NB4 (cell line): ENCODE measurements around the gene TCF7L2.

Experiments
- DNase-seq: peaks from one replicate; pipeline ENCODE4 v3.0.0; 2010; ENCODE audit warnings: low read depth
- H3K4me3 ChIP-seq: one replicate; pipeline ENCODE4 v1.5.1; 2011; ENCODE audit warnings: mild to moderate bottlenecking, low read depth, low read length, moderate library complexity
- MYC ChIP-seq: IDR thresholded peaks from 2 replicates; pipeline ENCODE4 v1.6.1; 2011; ENCODE audit warnings: low read depth, low read length
- POLR2A ChIP-seq: IDR thresholded peaks from 2 replicates; pipeline ENCODE4 v1.6.1; 2011; ENCODE audit warnings: mild to moderate bottlenecking; ENCODE audit not compliant: insufficient read length; ENCODE audit errors: extremely low read depth
- TF ChIP-seq, protein P1 (sequence below): IDR thresholded peaks from 2 replicates; pipeline ENCODE4 v1.6.1; 2011; ENCODE audit warnings: low read depth, low read length
- TF ChIP-seq, protein P2 (sequence below): IDR thresholded peaks from one replicate; pipeline ENCODE4 v1.5.1; 2012; ENCODE audit warnings: low read depth, low read length

The TCF7L2 gene

DNA sequence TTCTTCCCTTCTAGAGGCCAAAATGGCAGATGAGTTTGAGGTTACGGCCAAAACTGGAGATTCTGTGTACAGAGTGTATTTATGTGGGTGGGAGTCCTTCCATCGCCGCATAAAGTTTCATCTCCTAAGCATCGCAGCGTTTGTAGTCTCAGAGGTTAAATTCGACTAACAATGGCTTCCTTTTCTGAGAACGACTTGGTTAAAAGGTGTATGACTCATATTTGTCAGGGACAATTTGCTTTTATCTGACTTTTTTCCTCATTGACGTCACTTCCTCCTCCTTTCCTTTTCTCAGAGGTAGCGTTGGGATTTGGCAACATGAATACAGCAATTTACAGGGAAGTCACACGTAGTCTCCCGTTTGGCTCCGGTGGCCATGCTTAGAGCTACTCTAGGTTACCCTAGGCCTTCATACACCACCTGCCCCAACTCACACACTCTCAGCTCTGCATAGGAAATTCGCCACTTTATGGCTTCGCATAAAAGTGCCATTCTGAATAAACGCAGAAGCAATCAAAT, 37.6 kb upstream of the TCF7L2 start:
- no peak overlapping the region for H3K4me3 ChIP-seq
- DNase-seq, result no peak
- TF ChIP-seq, protein P1, sequence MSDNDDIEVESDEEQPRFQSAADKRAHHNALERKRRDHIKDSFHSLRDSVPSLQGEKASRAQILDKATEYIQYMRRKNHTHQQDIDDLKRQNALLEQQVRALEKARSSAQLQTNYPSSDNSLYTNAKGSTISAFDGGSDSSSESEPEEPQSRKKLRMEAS, result no peak
- TF ChIP-seq POLR2A (no peak), MYC (no peak)
- TF ChIP-seq, protein P2, sequence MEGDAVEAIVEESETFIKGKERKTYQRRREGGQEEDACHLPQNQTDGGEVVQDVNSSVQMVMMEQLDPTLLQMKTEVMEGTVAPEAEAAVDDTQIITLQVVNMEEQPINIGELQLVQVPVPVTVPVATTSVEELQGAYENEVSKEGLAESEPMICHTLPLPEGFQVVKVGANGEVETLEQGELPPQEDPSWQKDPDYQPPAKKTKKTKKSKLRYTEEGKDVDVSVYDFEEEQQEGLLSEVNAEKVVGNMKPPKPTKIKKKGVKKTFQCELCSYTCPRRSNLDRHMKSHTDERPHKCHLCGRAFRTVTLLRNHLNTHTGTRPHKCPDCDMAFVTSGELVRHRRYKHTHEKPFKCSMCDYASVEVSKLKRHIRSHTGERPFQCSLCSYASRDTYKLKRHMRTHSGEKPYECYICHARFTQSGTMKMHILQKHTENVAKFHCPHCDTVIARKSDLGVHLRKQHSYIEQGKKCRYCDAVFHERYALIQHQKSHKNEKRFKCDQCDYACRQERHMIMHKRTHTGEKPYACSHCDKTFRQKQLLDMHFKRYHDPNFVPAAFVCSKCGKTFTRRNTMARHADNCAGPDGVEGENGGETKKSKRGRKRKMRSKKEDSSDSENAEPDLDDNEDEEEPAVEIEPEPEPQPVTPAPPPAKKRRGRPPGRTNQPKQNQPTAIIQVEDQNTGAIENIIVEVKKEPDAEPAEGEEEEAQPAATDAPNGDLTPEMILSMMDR, result no peak

DNA sequence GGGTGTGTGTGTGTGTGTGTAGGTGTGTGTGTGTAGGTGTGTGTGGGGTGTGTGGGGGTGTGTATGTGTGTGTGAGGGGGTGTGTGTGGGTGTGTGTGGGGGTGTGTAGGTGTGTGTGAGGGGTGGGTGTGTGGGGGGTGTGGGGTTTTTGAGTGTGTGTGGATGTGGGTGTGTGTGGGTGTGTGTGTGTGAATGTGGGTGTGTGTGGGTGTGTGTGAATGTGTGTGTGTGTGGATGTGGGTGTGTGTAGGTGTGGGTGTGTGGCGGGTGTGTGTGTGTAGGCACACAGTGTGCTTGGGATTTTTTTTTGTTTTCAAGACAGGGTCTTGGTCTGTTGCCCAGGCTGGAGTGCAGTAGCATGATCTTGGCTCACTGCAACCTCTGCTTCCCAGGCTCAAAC, 36.8 kb upstream of the TCF7L2 start:
- no peak overlapping the region for H3K4me3 ChIP-seq

DNA sequence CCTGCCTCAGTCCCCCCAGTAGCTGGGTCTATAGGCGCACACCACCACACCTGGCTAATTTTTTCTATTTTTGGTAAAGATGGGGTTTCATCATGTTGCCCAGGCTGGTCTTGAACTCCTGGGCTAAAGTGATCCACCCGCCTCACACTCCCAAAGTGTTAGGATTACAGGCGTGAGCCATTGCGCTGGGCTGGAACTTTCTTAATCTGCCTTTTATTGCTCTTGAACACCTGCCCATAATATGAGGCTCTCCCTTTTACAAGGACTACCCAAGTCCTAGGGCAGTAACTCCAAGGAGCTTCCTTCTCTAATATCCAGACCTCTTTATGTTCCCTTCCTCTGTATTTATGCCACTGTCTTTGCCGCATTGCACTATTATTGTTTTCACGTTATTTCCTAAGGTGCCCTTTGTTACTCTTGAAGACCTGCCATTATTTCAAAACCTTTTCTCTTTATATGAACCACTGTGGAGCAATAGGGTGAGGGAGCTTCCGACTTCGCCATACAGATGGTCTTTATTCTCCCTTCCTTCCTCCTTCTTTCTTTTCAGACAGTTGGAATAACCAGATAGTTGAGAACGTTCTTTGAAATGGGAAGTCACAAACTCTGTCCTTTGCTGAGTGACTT, 36.3 kb upstream of the TCF7L2 start:
- TF ChIP-seq, protein P2, result no peak
- TF ChIP-seq POLR2A, result no peak
- TF ChIP-seq MYC, result no peak
- TF ChIP-seq, protein P1, result no peak
- no peak overlapping the region for H3K4me3 ChIP-seq
- no peak for DNase-seq

More for the DNA sequence above, 36.8 kb upstream of the TCF7L2 start:
- TF ChIP-seq POLR2A (no peak), MYC (no peak)
- TF ChIP-seq, protein P1, result no peak
- TF ChIP-seq, protein P2, result no peak
- no peak for DNase-seq

DNA sequence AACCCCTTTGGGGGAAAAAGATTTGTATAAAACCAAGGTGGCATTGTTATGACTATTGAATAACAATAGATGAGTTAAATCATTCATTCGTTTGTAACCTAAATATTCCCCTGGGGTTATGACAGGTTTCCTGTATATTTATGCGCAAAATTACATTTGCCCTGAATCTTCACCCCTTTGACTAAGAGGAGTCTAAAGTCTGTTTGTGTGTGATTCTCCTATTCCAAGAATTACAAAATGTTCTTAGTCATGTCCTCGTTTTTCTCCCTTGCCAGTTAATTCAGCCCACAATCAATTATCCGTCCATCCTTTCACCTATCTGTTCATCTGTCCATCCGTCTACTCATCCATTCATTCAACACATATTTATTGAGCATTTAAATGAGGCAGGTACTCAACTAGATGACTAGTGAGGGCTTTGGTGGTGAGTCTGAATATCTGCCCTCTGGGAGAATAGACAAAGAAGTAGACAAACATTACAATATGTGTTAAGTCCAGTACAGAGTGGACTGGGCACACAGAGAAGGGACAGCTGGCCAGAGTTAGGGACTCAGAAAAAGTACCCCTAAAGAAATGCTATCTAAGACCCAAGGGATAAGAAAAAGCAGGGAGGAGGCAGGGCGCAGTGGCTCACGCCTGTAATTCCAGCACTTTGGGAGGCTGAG, 35.6 kb upstream of the TCF7L2 start:
- no peak overlapping the region for H3K4me3 ChIP-seq
- DNase-seq, result no peak
- TF ChIP-seq, protein P2, result no peak
- TF ChIP-seq MYC (no peak), POLR2A (no peak)
- TF ChIP-seq, protein P1, result no peak

DNA sequence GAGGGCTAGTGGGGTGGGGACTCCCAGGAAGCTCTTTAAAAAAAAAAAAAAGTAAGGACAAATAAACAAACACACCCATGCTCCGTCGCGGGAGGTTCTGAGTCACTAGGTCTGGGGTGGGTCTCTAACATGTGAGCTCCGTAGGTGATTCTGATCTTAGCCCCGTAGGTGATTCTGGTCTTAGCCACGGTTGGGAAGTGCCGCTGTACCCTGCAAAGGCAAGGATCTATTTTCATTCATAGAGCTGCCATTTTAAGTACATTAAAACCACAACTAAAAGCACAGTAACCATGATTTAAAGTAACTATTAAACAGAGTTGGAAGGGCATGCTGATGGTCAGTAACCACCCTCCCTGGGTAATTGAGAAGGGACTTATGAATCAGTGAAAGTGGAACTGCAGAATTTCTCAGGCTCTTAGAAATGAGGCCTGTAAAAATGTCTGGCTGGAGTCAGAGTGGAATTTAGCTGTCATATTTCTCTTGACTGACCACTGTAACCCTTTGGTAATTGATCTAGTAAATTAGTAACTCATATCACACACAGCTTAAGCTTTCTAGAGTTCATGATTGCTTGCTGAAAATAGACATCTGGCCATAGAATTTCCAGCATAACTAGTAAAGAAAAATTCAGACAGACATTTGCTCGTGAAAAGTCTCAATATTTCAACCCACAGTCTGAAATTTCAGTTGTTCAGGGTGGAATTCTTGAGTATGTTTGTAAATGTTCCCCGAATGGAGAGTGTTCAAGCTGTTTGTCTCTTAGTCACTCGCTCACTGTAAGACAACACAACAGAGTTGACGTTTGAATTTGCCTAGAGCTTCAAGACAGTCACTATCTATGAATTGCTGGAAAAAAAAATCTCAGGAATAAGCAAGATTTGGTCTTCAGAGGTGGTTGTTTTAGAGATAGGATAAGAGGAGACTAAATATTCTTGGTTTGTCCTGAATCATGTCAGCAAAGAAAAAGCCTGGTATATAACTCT, 34.2 kb upstream of the TCF7L2 start:
- no peak for DNase-seq
- TF ChIP-seq POLR2A, result no peak
- no peak for TF ChIP-seq MYC
- TF ChIP-seq, protein P1, result no peak
- TF ChIP-seq, protein P2, result no peak
- no peak overlapping the region for H3K4me3 ChIP-seq
